Lower leg skin (tissue), 4 donors: ENCODE measurements around the gene IGSF1. TPM values are rescaled to one million over a fixed set of nuclear protein-coding genes. Genes with fewer than 3 reads are reported as not detected.

Experiments used
- DNase-seq, 2 donors: peaks; one replicate each; pipeline ENCODE4 v3.0.0-alpha.2; 2019; ENCODE audit warnings: low spot score in 2 of 2
- H3K4me3 ChIP-seq: fragments of 200-600 bp; sonication (generic); 2 replicates; pipeline ENCODE4 v1.5.1; 2017; ENCODE audit warnings: mild to moderate bottlenecking, low read depth; ENCODE audit not compliant: poor library complexity, severe bottlenecking
- CTCF ChIP-seq, 3 donors: fragments of 450-650 bp; IDR thresholded peaks; one replicate each; pipeline ENCODE4 v1.5.1; 2016; ENCODE audit warnings: antibody characterized with exemption in 3 of 3, mild to moderate bottlenecking in 3 of 3, moderate library complexity in 2 of 3
- POLR2A ChIP-seq, 2 donors: fragments of 450-650 bp; IDR thresholded peaks; one replicate each; pipeline ENCODE4 v1.6.1; 2016 to 2017; ENCODE audit warnings: antibody characterized with exemption in 2 of 2, mild to moderate bottlenecking in 1 of 2, moderate library complexity in 1 of 2
- WGBS, 2 donors: methylation state at CpG; one replicate each; pipeline ENCODE4 v1.1.5; 2018; 5-methylcytosine and 5-hydroxymethylcytosine counted together
- intact Hi-C: fragments of 100-400 bp; cut with DNase I; formaldehyde crosslinking; loops from one replicate; pipeline ENCODE4 v1.15.0; 2023; ENCODE audit warnings: low total_unique reads
- total RNA-seq, 4 donors: library from RNA; depleted of rRNA; stranded (reverse); fragments of >200 nt; gene quantifications; one replicate each; pipeline ENCODE4 v1.1.0, GENCODE V29; 2016

Gene IGSF1
- total RNA-seq, 4 donors from 2014 or later, result 0.17 to 0.71 TPM; not detected in 2

- 64 to 75% methylated on average over 5 of the region's 5 CpGs for WGBS, 2 donors
- TF ChIP-seq POLR2A (IDR thresholded peaks at IDR 0.05) (no peak), CTCF (IDR thresholded peaks at IDR 0.05) (no peak)
- no peak for DNase-seq
- intact Hi-C loops, result no loop called here
- no peak overlapping the region for H3K4me3 ChIP-seq
Measured at GRCh38 chrX:131301155-131301554, 12.0 kb upstream of the IGSF1 start.

- no peak overlapping the region for H3K4me3 ChIP-seq
- TF ChIP-seq CTCF (IDR thresholded peaks at IDR 0.05), result no peak
- intact Hi-C loops, result no loop called here
- WGBS, 2 donors, result 70 to 77% methylated on average over 3 of the region's 3 CpGs
- DNase-seq, result no peak
Measured at GRCh38 chrX:131298846-131299245, 9.7 kb upstream of the IGSF1 start.

- H3K4me3 ChIP-seq, result no peak overlapping the region
- no peak for DNase-seq
- intact Hi-C loops, result no loop called here
- 59 to 77% methylated on average over 2 of the region's 2 CpGs for WGBS, 2 donors
- TF ChIP-seq POLR2A (IDR thresholded peaks at IDR 0.05), result no peak
- no peak for TF ChIP-seq CTCF (IDR thresholded peaks at IDR 0.05)
Measured at GRCh38 chrX:131298036-131298435, 8.9 kb upstream of the IGSF1 start.

GRCh38 chrX:131289527-131289926 lies 421 bp upstream of the IGSF1 start:
- no peak overlapping the region for H3K4me3 ChIP-seq
- no peak for DNase-seq
- intact Hi-C loops, result no loop called here
- TF ChIP-seq POLR2A (IDR thresholded peaks at IDR 0.05) (no peak), CTCF (IDR thresholded peaks at IDR 0.05) (no peak)
- 32 to 36% methylated on average over 4 of the region's 4 CpGs for WGBS, 2 donors

- intact Hi-C loops, result no loop called here
- no peak for DNase-seq
- TF ChIP-seq POLR2A (IDR thresholded peaks at IDR 0.05) (no peak), CTCF (IDR thresholded peaks at IDR 0.05) (no peak)
- H3K4me3 ChIP-seq, result no peak overlapping the region
- WGBS, 2 donors, result 68 to 79% methylated on average over 1 of the region's 1 CpG
Measured at GRCh38 chrX:131288188-131288587, 918 bp downstream of the IGSF1 start.

GRCh38 chrX:131287560-131288179 lies 1.4 kb downstream of the IGSF1 start:
- H3K4me3 ChIP-seq, result no peak overlapping the region
- 60 to 85% methylated on average over 4 of the region's 4 CpGs for WGBS, 2 donors
- TF ChIP-seq POLR2A (IDR thresholded peaks at IDR 0.05) (no peak), CTCF (IDR thresholded peaks at IDR 0.05) (no peak)
- intact Hi-C loops, result no loop called here
- DNase-seq, result no peak
